GM10266 (cell line): ENCODE measurements around the gene UTP15.

Source experiments
- DNase-seq: peaks from one replicate; pipeline ENCODE4 v3.0.0; 2012; ENCODE audit errors: extremely low spot score
- CTCF ChIP-seq: IDR thresholded peaks from 2 replicates; pipeline ENCODE4 v1.5.1; 2012; ENCODE audit warnings: mild to moderate bottlenecking, low read depth; ENCODE audit not compliant: control insufficient read depth, insufficient read depth; ENCODE audit errors: missing control alignments

UTP15 gene

GRCh38 chr5:73630765-73631164, 65.2 kb downstream of the UTP15 start:
- DNase-seq = no peak
- TF ChIP-seq CTCF = no peak

- no peak for TF ChIP-seq CTCF
- no peak for DNase-seq
These were observed 66.0 kb downstream of the UTP15 start for GRCh38 chr5:73631500-73631899.
